ENCODE results near the gene ANKIB1.

The ANKIB1 gene

GRCh38 chr7:92245487-92246359, at the start of gene ANKIB1, which contains the start of gene KRIT1:
TSS of gene ANKIB1 (plus strand) at chr7:92245974. CDS start at chr7:92294979, 49,005 bp downstream.
TSS of gene KRIT1 (minus strand) at chr7:92245914. CDS start at chr7:92242135, 3,779 bp downstream.
- peak; percentile 88 for ATAC-seq
- peak; percentile 86 for DNase-seq
- peak within 1 kb of the TSS; percentile 99 for H3K4me3 Mint-ChIP-seq

GRCh38 chr7:92200791-92201190, 45.0 kb upstream of the ANKIB1 start:
- no peak overlapping the region for H3K27ac Mint-ChIP-seq
- no peak overlapping the region for H3K4me3 Mint-ChIP-seq
- ATAC-seq = no peak
- no peaks in the 10 kb centered on the region for H3K9me3 Mint-ChIP-seq
- no peak for DNase-seq
- peaks cover 59% of the 10 kb centered on the region for H3K36me3 Mint-ChIP-seq (ENCODE audit: low read depth)
- H3K27me3 Mint-ChIP-seq = no peaks in the 10 kb centered on the region
- no peaks in the 10 kb centered on the region for H3K4me1 Mint-ChIP-seq

More at GRCh38 chr7:92245487-92246359, at the start of gene ANKIB1, which contains the start of gene KRIT1:
- peaks cover 15% of the 10 kb centered on the region for H3K36me3 Mint-ChIP-seq (ENCODE audit: low read depth)
- H3K27me3 Mint-ChIP-seq = no peaks in the 10 kb centered on the region
- H3K4me1 Mint-ChIP-seq = peaks cover 43% of the 10 kb centered on the region
- no peaks in the 10 kb centered on the region for H3K9me3 Mint-ChIP-seq
- peak within 1 kb of the TSS; percentile 100 for H3K27ac Mint-ChIP-seq

GRCh38 chr7:92205987-92206386, 39.8 kb upstream of the ANKIB1 start:
- DNase-seq (no peak), ATAC-seq (no peak)
- H3K27me3 Mint-ChIP-seq = no peaks in the 10 kb centered on the region
- H3K4me3 Mint-ChIP-seq = no peak overlapping the region
- H3K27ac Mint-ChIP-seq = no peak overlapping the region
- peaks cover 72% of the 10 kb centered on the region for H3K36me3 Mint-ChIP-seq (ENCODE audit: low read depth)
- H3K9me3 Mint-ChIP-seq = peaks cover 25% of the 10 kb centered on the region
- peaks cover 15% of the 10 kb centered on the region for H3K4me1 Mint-ChIP-seq

GRCh38 chr7:92206672-92207071, 39.1 kb upstream of the ANKIB1 start:
- Mint-ChIP-seq H3K4me1 (peaks cover 15% of the 10 kb centered on the region), H3K27ac (no peak overlapping the region), H3K4me3 (no peak overlapping the region), H3K9me3 (peaks cover 28% of the 10 kb centered on the region), H3K27me3 (no peaks in the 10 kb centered on the region), H3K36me3 (ENCODE audit: low read depth) (peaks cover 72% of the 10 kb centered on the region)
- DNase-seq (no peak), ATAC-seq (no peak)

- Mint-ChIP-seq H3K4me3 (no peak overlapping the region), H3K27ac (no peak overlapping the region), H3K4me1 (peaks cover 3% of the 10 kb centered on the region), H3K9me3 (no peaks in the 10 kb centered on the region), H3K27me3 (no peaks in the 10 kb centered on the region), H3K36me3 (ENCODE audit: low read depth) (peaks cover 45% of the 10 kb centered on the region)
- ATAC-seq = no peak
- no peak for DNase-seq
Observed at GRCh38 chr7:92221766-92222165, 24.0 kb upstream of the ANKIB1 start.

- H3K4me3 Mint-ChIP-seq = no peak overlapping the region
- DNase-seq = no peak
- H3K9me3 Mint-ChIP-seq = peaks cover 13% of the 10 kb centered on the region
- no peak overlapping the region for H3K27ac Mint-ChIP-seq
- no peak for ATAC-seq
- peaks cover 51% of the 10 kb centered on the region for H3K36me3 Mint-ChIP-seq (ENCODE audit: low read depth)
- H3K4me1 Mint-ChIP-seq = peaks cover 17% of the 10 kb centered on the region
- H3K27me3 Mint-ChIP-seq = no peaks in the 10 kb centered on the region
Observed at GRCh38 chr7:92226981-92227380, 18.8 kb upstream of the ANKIB1 start.

GRCh38 chr7:92228100-92228499, 17.7 kb upstream of the ANKIB1 start:
- H3K36me3 Mint-ChIP-seq (ENCODE audit: low read depth) = peaks cover 57% of the 10 kb centered on the region
- peaks cover 17% of the 10 kb centered on the region for H3K4me1 Mint-ChIP-seq
- no peak overlapping the region for H3K4me3 Mint-ChIP-seq
- DNase-seq (no peak), ATAC-seq (peak; percentile 95)
- H3K27me3 Mint-ChIP-seq = no peaks in the 10 kb centered on the region
- H3K9me3 Mint-ChIP-seq = peaks cover 13% of the 10 kb centered on the region
- H3K27ac Mint-ChIP-seq = peak overlapping the region; percentile 54

- peaks cover 17% of the 10 kb centered on the region for H3K4me1 Mint-ChIP-seq
- no peak overlapping the region for H3K4me3 Mint-ChIP-seq
- H3K9me3 Mint-ChIP-seq = peaks cover 13% of the 10 kb centered on the region
- H3K36me3 Mint-ChIP-seq (ENCODE audit: low read depth) = peaks cover 61% of the 10 kb centered on the region
- H3K27me3 Mint-ChIP-seq = no peaks in the 10 kb centered on the region
- no peak for DNase-seq
- peak overlapping the region; percentile 54 for H3K27ac Mint-ChIP-seq
- no peak for ATAC-seq
Observed at GRCh38 chr7:92228742-92229141, 17.0 kb upstream of the ANKIB1 start.

GRCh38 chr7:92230547-92230946, 15.2 kb upstream of the ANKIB1 start:
- no peak for ATAC-seq
- Mint-ChIP-seq H3K27me3 (no peaks in the 10 kb centered on the region), H3K4me1 (peaks cover 17% of the 10 kb centered on the region), H3K9me3 (peaks cover 13% of the 10 kb centered on the region), H3K27ac (peak overlapping the region; percentile 32), H3K36me3 (ENCODE audit: low read depth) (peaks cover 67% of the 10 kb centered on the region), H3K4me3 (no peak overlapping the region)
- DNase-seq = no peak

GRCh38 chr7:92242972-92243371, 2.8 kb upstream of the ANKIB1 start:
- no peaks in the 10 kb centered on the region for H3K9me3 Mint-ChIP-seq
- no peak for DNase-seq
- H3K27me3 Mint-ChIP-seq = no peaks in the 10 kb centered on the region
- H3K36me3 Mint-ChIP-seq (ENCODE audit: low read depth) = peaks cover 23% of the 10 kb centered on the region
- peaks cover 37% of the 10 kb centered on the region for H3K4me1 Mint-ChIP-seq
- no peak for ATAC-seq
- H3K4me3 Mint-ChIP-seq = no peak overlapping the region
- no peak overlapping the region for H3K27ac Mint-ChIP-seq

GRCh38 chr7:92244808-92245486, 827 bp upstream of the ANKIB1 start:
- peak overlapping the region; percentile 99 for H3K4me3 Mint-ChIP-seq
- no peaks in the 10 kb centered on the region for H3K27me3 Mint-ChIP-seq
- ATAC-seq (peak; percentile 1), DNase-seq (no peak)
- H3K27ac Mint-ChIP-seq = peak overlapping the region; percentile 100
- H3K9me3 Mint-ChIP-seq = no peaks in the 10 kb centered on the region
- H3K36me3 Mint-ChIP-seq (ENCODE audit: low read depth) = peaks cover 17% of the 10 kb centered on the region
- peaks cover 43% of the 10 kb centered on the region for H3K4me1 Mint-ChIP-seq

- ATAC-seq = peak; percentile 45
- DNase-seq = peak; percentile 18
- Mint-ChIP-seq H3K4me1 (peaks cover 48% of the 10 kb centered on the region), H3K4me3 (peak overlapping the region; percentile 99), H3K27ac (peak overlapping the region; percentile 90), H3K27me3 (no peaks in the 10 kb centered on the region), H3K36me3 (ENCODE audit: low read depth) (peaks cover 12% of the 10 kb centered on the region), H3K9me3 (no peaks in the 10 kb centered on the region)
Observed at GRCh38 chr7:92246360-92247101, 757 bp downstream of the ANKIB1 start.

GRCh38 chr7:92250603-92251002, 4.8 kb downstream of the ANKIB1 start:
- no peak for ATAC-seq
- Mint-ChIP-seq H3K4me3 (no peak overlapping the region), H3K27ac (no peak overlapping the region), H3K36me3 (ENCODE audit: low read depth) (peaks cover 15% of the 10 kb centered on the region), H3K4me1 (peaks cover 34% of the 10 kb centered on the region), H3K9me3 (peaks cover 4% of the 10 kb centered on the region), H3K27me3 (no peaks in the 10 kb centered on the region)
- no peak for DNase-seq

- Mint-ChIP-seq H3K4me1 (peaks cover 34% of the 10 kb centered on the region), H3K27me3 (no peaks in the 10 kb centered on the region), H3K9me3 (peaks cover 4% of the 10 kb centered on the region), H3K27ac (no peak overlapping the region), H3K36me3 (ENCODE audit: low read depth) (peaks cover 13% of the 10 kb centered on the region), H3K4me3 (no peak overlapping the region)
- no peak for ATAC-seq
- DNase-seq = no peak
Observed at GRCh38 chr7:92251181-92251580, 5.4 kb downstream of the ANKIB1 start.

All from activated naive CD8-positive, alpha-beta T cell treated with anti-CD3 and anti-CD28 coated beads, Interleukin-2, amount 50 U/mL, for 24 hours (primary cell).